ENCODE results near the gene CCK.
"Not testable (repeated sequence)": the region's sequence is repeated elsewhere in the genome, so short reads cannot be mapped to it uniquely, and the experiment has no call there.

The CCK gene

GRCh38 chr3:42266085-42266484 is at the start of gene CCK:
Gene CCK, minus strand, starts transcription at chr3:42266185. Its CDS starts 2,555 bp downstream, at chr3:42263630.
- DNase-seq (ENCODE audit: low spot score) = no peak

- DNase-seq (ENCODE audit: low spot score) = no peak
Measured at GRCh38 chr3:42314411-42314810, 48.4 kb upstream of the CCK start.

- DNase-seq (ENCODE audit: low spot score) = no peak
Measured at GRCh38 chr3:42308651-42309050, 42.7 kb upstream of the CCK start.

- no peak for DNase-seq (ENCODE audit: low spot score)
Measured at GRCh38 chr3:42306499-42306898, 40.5 kb upstream of the CCK start.

- no peak for DNase-seq (ENCODE audit: low spot score)
Measured at GRCh38 chr3:42302924-42303634, 37.1 kb upstream of the CCK start.

GRCh38 chr3:42301446-42302175 is 35.6 kb upstream of the CCK start:
- DNase-seq (ENCODE audit: low spot score) = no peak

GRCh38 chr3:42300778-42301177 is 34.8 kb upstream of the CCK start:
- DNase-seq (ENCODE audit: low spot score) = no peak

GRCh38 chr3:42300013-42300412 is 34.0 kb upstream of the CCK start:
- DNase-seq (ENCODE audit: low spot score) = peak; percentile 51

- DNase-seq (ENCODE audit: low spot score) = no peak
Measured at GRCh38 chr3:42298259-42298658, 32.3 kb upstream of the CCK start.

- no peak for DNase-seq (ENCODE audit: low spot score)
Measured at GRCh38 chr3:42292009-42292408, 26.0 kb upstream of the CCK start.

GRCh38 chr3:42290966-42291714 is 25.2 kb upstream of the CCK start:
- no peak for DNase-seq (ENCODE audit: low spot score)

GRCh38 chr3:42289026-42289425 is 23.0 kb upstream of the CCK start:
- no peak for DNase-seq (ENCODE audit: low spot score)

GRCh38 chr3:42288385-42288784 is 22.4 kb upstream of the CCK start:
- DNase-seq (ENCODE audit: low spot score) = no peak

- DNase-seq (ENCODE audit: low spot score) = not testable (repeated sequence)
Measured at GRCh38 chr3:42287423-42287822, 21.4 kb upstream of the CCK start.

GRCh38 chr3:42277676-42278075 is 11.7 kb upstream of the CCK start:
- DNase-seq (ENCODE audit: low spot score) = no peak

- DNase-seq (ENCODE audit: low spot score) = no peak
Measured at GRCh38 chr3:42276141-42277132, 10.5 kb upstream of the CCK start.

- DNase-seq (ENCODE audit: low spot score) = no peak
Measured at GRCh38 chr3:42275217-42275616, 9.2 kb upstream of the CCK start.

- DNase-seq (ENCODE audit: low spot score) = no peak
Measured at GRCh38 chr3:42274266-42274665, 8.3 kb upstream of the CCK start.

GRCh38 chr3:42273361-42273760 is 7.4 kb upstream of the CCK start:
- no peak for DNase-seq (ENCODE audit: low spot score)

- DNase-seq (ENCODE audit: low spot score) = no peak
Measured at GRCh38 chr3:42271786-42272185, 5.8 kb upstream of the CCK start.

GRCh38 chr3:42270561-42270960 is 4.6 kb upstream of the CCK start:
- DNase-seq (ENCODE audit: low spot score) = no peak

GRCh38 chr3:42269647-42270046 is 3.7 kb upstream of the CCK start:
- no peak for DNase-seq (ENCODE audit: low spot score)
